K562 (cell line): Measurements from ENCODE around the gene SUMO3. TPM values are rescaled to one million over a fixed set of nuclear protein-coding genes. Genes with fewer than 3 reads are reported as not detected.

Source experiments
- ATAC-seq: fragments of 200-7000 bp; cut with Tn5 transposase; 3 replicates; pipeline ENCODE4 v1.9.1; 2020; ENCODE audit warnings: moderate library complexity
- BruUV-seq: library from RNA; stranded (reverse); fragments of 400-500 nt; replicated peaks from 2 replicates; lab custom pipeline; 2021; lab: Mats Ljungman, UMichigan
- CTCF ChIA-PET: fragments of 300-600 bp; formaldehyde crosslinking; extraction: SDS; loops from one replicate; lab custom pipeline; 2021; ENCODE audit warnings: low intra/inter-chr PET ratio; lab: Yijun Ruan, JAX
- POLR2A ChIA-PET: fragments of 300-600, 350-650 bp; sonication (Branson Sonifier 250); formaldehyde crosslinking; extraction: SDS; loops from one replicate; lab custom pipeline; 2021; ENCODE audit warnings: antibody characterized with exemption, inconsistent platforms; lab: Yijun Ruan, JAX
- DNase-seq, 4 experiments: peaks; one replicate each; pipeline versions ENCODE4 v3.0.0 to v3.0.0-alpha.2; 2011 to 2018; ENCODE audit warnings: low spot score in 3 of 4, mixed read lengths in 3 of 4; ENCODE audit errors: extremely low read depth in 1 of 4
- FAIRE-seq: peaks from 2 replicates; lab custom pipeline; 2011; peaks lifted over from hg19 to GRCh38; lab: Jason Lieb, UNC
- H2AFZ ChIP-seq: 2 replicates; pipeline ENCODE4 v1.6.0; 2011; ENCODE audit warnings: low read depth, low read length, control low read depth, inconsistent platforms
- H3K27ac ChIP-seq: fragments of 200-600 bp; 3 replicates; pipeline ENCODE4 v1.8.0; 2011; ENCODE audit warnings: low read depth, mild to moderate bottlenecking, control low read depth, inconsistent platforms, low read length, moderate library complexity, mixed read lengths; ENCODE audit errors: extremely low read depth
- H3K27me3 ChIP-seq, 2 experiments: fragments of 300-600 bp in 1 of 2; 2 replicates in 1 of 2; 3 replicates in 1 of 2; pipeline versions ENCODE4 v1.6.0 to v1.8.0; 2011; ENCODE audit warnings: inconsistent platforms in 2 of 2, low read length in 2 of 2, mild to moderate bottlenecking in 1 of 2, mixed read lengths in 1 of 2, moderate library complexity in 1 of 2; ENCODE audit not compliant: control insufficient read depth in 2 of 2, insufficient read depth in 2 of 2
- H3K36me3 ChIP-seq: fragments of 300-600 bp; 3 replicates; pipeline ENCODE4 v1.8.0; 2011; ENCODE audit warnings: mild to moderate bottlenecking, low read length, inconsistent platforms; ENCODE audit not compliant: control insufficient read depth, insufficient read depth
- H3K4me1 ChIP-seq, 2 experiments: fragments of 200-600 bp in 1 of 2; replicated peaks in 1 of 2; 2 replicates in 1 of 2; 3 replicates in 1 of 2; pipeline versions ENCODE4 v1.5.1 to v1.8.0; 2011; ENCODE audit warnings: inconsistent platforms in 2 of 2, low read length in 2 of 2, mild to moderate bottlenecking in 1 of 2, mixed read lengths in 1 of 2, moderate library complexity in 1 of 2; ENCODE audit not compliant: control insufficient read depth in 2 of 2, insufficient read depth in 2 of 2
- H3K4me2 ChIP-seq: 2 replicates; pipeline ENCODE4 v1.6.1; 2011; ENCODE audit warnings: low read length, control low read depth, inconsistent platforms, mixed read lengths; ENCODE audit not compliant: insufficient read depth
- H3K4me3 ChIP-seq: fragments of 200-600 bp; sonication (generic), shearing (Covaris generic); 2 replicates; pipeline ENCODE4 v1.5.1; 2016; ENCODE audit warnings: control low read depth, inconsistent platforms
- H3K79me2 ChIP-seq: fragments of 200-600 bp; 3 replicates; pipeline ENCODE4 v1.8.0; 2011; ENCODE audit warnings: low read length, inconsistent platforms; ENCODE audit not compliant: control insufficient read depth, insufficient read depth
- H3K9ac ChIP-seq, 2 experiments: 2 replicates each; pipeline versions ENCODE4 v1.6.0 to v1.6.1; 2011; ENCODE audit warnings: low read depth in 2 of 2, low read length in 2 of 2, control low read depth in 1 of 2, inconsistent platforms in 1 of 2, mild to moderate bottlenecking in 1 of 2, mixed read lengths in 1 of 2; ENCODE audit not compliant: insufficient read depth in 1 of 2
- H3K9me1 ChIP-seq: one replicate; pipeline ENCODE4 v1.6.0; 2011; ENCODE audit warnings: inconsistent platforms, mild to moderate bottlenecking, low read length, moderate library complexity; ENCODE audit not compliant: control insufficient read depth, insufficient read depth
- H3K9me3 ChIP-seq: replicated peaks from 2 replicates; pipeline ENCODE4 v1.5.1; 2011; ENCODE audit warnings: low read depth, low read length, inconsistent platforms; ENCODE audit not compliant: control insufficient read depth, insufficient read depth
- H4K20me1 ChIP-seq: replicated peaks from 2 replicates; pipeline ENCODE4 v1.6.1; 2011; ENCODE audit warnings: low read length, inconsistent platforms, mixed read lengths; ENCODE audit not compliant: control insufficient read depth, insufficient read depth
- CBFB ChIP-seq: sonication (generic); formaldehyde crosslinking; IDR thresholded peaks from 2 replicates; pipeline ENCODE4 v1.4.0; 2020; ENCODE audit warnings: mild to moderate bottlenecking, missing genetic modification reagents
- CTCF ChIP-seq, 3 experiments: IDR thresholded peaks in 2 of 3; conservative IDR thresholded peaks in 1 of 3; 2 replicates each; pipeline ENCODE4 v1.5.1; 2011 to 2012; ENCODE audit warnings: low read length in 3 of 3, mild to moderate bottlenecking in 3 of 3, control low read depth in 2 of 3, improper control_type of control experiment in 1 of 3, inconsistent platforms in 1 of 3, low read depth in 1 of 3, mixed read lengths in 1 of 3, moderate library complexity in 1 of 3; ENCODE audit not compliant: insufficient read depth in 2 of 3
- EGR1 ChIP-seq: fragments of 450-650 bp; conservative IDR thresholded peaks from 2 replicates; pipeline ENCODE4 v1.6.1; 2017; ENCODE audit warnings: mild to moderate bottlenecking
- ETV1 ChIP-seq: fragments of 450-650 bp; conservative IDR thresholded peaks from 2 replicates; pipeline ENCODE4 v1.6.1; 2016; ENCODE audit warnings: missing genetic modification characterization, control low read depth, low read depth, missing compliant biosample characterization
- IFI16 ChIP-seq: fragments of 250-450 bp; sonication (Bioruptor Pico); IDR thresholded peaks from 2 replicates; pipeline ENCODE4 v2.1.2; 2022; ENCODE audit warnings: mild to moderate bottlenecking, inconsistent platforms
- OTX1 ChIP-seq: fragments of 450-650 bp; formaldehyde crosslinking; IDR thresholded peaks from 2 replicates; pipeline ENCODE4 v1.4.0; 2022; ENCODE audit warnings: mild to moderate bottlenecking
- PHF8 ChIP-seq: fragments of 200-600 bp; sonication (generic); IDR thresholded peaks from 2 replicates; pipeline ENCODE4 v1.6.1; 2012; ENCODE audit warnings: mixed run types, mild to moderate bottlenecking, inconsistent platforms, low read length, moderate library complexity, borderline replicate concordance
- SMC3 ChIP-seq: conservative IDR thresholded peaks from 2 replicates; pipeline ENCODE4 v1.6.1; 2011; ENCODE audit warnings: low read depth, low read length, improper control_type of control experiment; ENCODE audit not compliant: insufficient read depth
- ZEB2 ChIP-seq: fragments of 450-650 bp; IDR thresholded peaks from 2 replicates; pipeline ENCODE4 v1.6.1; 2016
- ZFP36 ChIP-seq: fragments of 150-350 bp; IDR thresholded peaks from 2 replicates; pipeline ENCODE4 v1.6.1; 2018; ENCODE audit warnings: low read length, low read depth; ENCODE audit not compliant: partially characterized antibody
- ZNF24 ChIP-seq: fragments of 450-650 bp; IDR thresholded peaks from 2 replicates; pipeline ENCODE4 v1.6.1; 2016
- WGBS: fragments of 100-300 bp; shearing (Covaris generic); methylation state at CpG from one replicate; pipeline ENCODE4 v1.1.6; 2016; ENCODE audit warnings: low coverage, mixed read lengths; ENCODE audit not compliant: insufficient coverage; ENCODE audit errors: missing lambda C conversion rate; 5-methylcytosine and 5-hydroxymethylcytosine counted together
- in situ Hi-C: fragments of 300-500 bp; cut with MboI; formaldehyde crosslinking; loops from 4 replicates; pipeline ENCODE4 v1.15.0; 2018; ENCODE audit warnings: inconsistent platforms, mixed read lengths
- intact Hi-C: fragments of 100-400 bp; cut with micrococcal nuclease; formaldehyde crosslinking; loops from 2 replicates; pipeline ENCODE4 v1.14.2; 2022
- polyA plus RNA-seq, 8 experiments: library from polyadenylated mRNA; depleted of rRNA in 4 of 8; stranded (reverse) in 5 of 8; unstranded in 3 of 8; fragments of >200 nt; fragmentation: Nextera tagmentation in 2 of 8; fragmentation: Illumina TruSeq in 1 of 8; extraction: Ambion mirVana in 2 of 8; extraction: Trizol in 1 of 8; gene quantifications; 2 replicates each; pipeline versions ENCODE4 v1.2.1 to v1.2.3, GENCODE V29; 2011 to 2014; ENCODE audit warnings: inconsistent platforms in 1 of 8, missing spikeins in 1 of 8
- total RNA-seq, 7 experiments: library from RNA; depleted of rRNA in 6 of 7; stranded (reverse); fragments of >200 nt in 6 of 7; fragmentation: Illumina TruSeq in 2 of 7; extraction: Trizol in 2 of 7; gene quantifications; 2 replicates each; pipeline versions ENCODE4 v1.2.1 to v1.2.3, GENCODE V29; 2011 to 2021; ENCODE audit warnings: low replicate concordance in 1 of 7
- TF ChIP-seq, protein P1 (sequence below): fragments of 200-400 bp; formaldehyde crosslinking; IDR thresholded peaks from 2 replicates; pipeline ENCODE4 v1.6.1; 2017; ENCODE audit warnings: mild to moderate bottlenecking, low read depth, low read length, moderate library complexity

SUMO3 gene
- total and polyA plus RNA-seq, 9 of the 15 experiments (the other 6 are each of a cell fraction or from before 2014, with no cell fraction given): 13.9 to 143 (median 113) TPM

DNA sequence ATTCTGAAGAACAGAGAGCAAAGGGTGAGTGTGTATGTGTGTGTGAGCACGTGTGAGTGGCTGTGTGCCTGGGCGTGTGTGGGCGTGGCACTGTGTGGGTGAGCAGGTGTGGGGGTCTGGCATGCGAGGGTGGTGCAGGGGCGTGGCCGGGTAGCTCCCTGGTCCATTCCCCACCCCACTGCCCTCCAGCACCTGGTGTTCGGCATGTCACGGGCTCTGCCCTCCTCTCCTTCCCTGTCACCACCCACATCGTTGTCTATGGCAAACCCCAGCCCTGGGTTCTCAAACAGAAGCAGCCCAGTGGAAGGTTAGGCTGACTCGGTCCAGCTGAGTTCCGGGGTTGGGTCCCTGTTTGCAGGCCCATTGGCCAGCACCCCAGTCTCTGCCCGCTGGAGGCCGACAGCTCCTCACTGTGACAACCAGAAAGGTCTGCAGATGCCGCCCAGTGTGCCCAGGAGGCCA, 56.1 kb downstream of the SUMO3 start:
- Histone ChIP-seq H3K4me3 (no peak overlapping the region), H3K9ac (peak overlapping the region in 1 of 2 experiments; percentile 7; a peak in 1 of 4 replicates)
- intact Hi-C loops: no loop called here

DNA sequence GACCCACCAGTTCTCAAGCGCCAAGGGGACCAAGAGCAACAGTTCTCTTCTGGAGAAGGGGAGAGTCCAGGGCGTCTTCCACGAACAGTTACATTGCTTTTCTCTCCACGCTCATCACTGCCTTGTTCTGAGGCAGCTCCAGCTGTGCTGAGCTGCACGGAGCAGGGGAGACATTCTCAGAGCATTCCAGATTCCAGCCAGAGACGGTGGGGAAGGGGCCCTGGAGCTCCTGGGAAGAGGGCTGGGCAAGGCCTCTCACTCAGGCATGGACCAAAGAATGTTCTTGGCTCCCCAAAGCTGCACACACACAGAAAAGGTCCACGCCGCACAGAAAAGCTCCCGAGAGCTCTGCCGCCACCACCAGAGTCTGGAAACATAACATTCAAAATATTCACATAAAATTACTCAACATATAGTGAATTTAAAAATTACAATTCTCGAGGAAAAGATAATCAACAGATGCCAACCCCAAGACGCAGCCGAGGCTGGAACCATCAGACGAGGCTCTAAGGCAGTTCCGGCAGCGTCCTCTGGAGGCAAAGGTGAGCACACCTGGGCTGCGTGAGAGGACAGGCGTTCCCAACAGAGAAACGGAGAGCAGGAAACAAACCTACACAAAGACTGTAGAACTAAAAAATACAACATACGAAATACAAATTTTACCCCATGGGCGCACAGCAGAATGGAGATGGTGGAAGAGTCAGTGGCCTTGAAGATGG, 56.7 kb downstream of the SUMO3 start:
- H2AFZ ChIP-seq: no peak overlapping the region
- no peak overlapping the region for H3K4me2 ChIP-seq
- ChIA-PET POLR2A (interaction anchor here (0.6 to 0.9 kb wide), 2 partner anchors 22 to 41 kb away, joined by 3 read pairs; partner anchors contain the start of gene UBE2G2), CTCF (no interaction called here)
- no peaks in the 10 kb centered on the region for H3K9me1 ChIP-seq
- H3K4me1 ChIP-seq: peaks cover 16 to 55% of the 10 kb centered on the region in 2 experiments
- DNase-seq (peak in 3 of 4 experiments; percentile 45 to 76 (median 74)), FAIRE-seq (peak; percentile 72), ATAC-seq (peak; percentile 63)
- no peaks in the 10 kb centered on the region for H3K9me3 ChIP-seq
- in situ Hi-C loops: no loop called here
- no peak overlapping the region for H3K27ac ChIP-seq
- H3K79me2 ChIP-seq: no peaks in the 10 kb centered on the region
- H3K9ac ChIP-seq: no peak overlapping the region
- H4K20me1 ChIP-seq: peaks cover 22% of the 10 kb centered on the region
- 28% methylated on average over 21 of the region's 21 CpGs for WGBS
- intact Hi-C loops: no loop called here
- no peak overlapping the region for H3K4me3 ChIP-seq
- BruUV-seq: no TSS peak
- peaks cover 4 to 11% of the 10 kb centered on the region in 2 experiments; a peak in 1 of 5 replicates for H3K27me3 ChIP-seq
- no peaks in the 10 kb centered on the region for H3K36me3 ChIP-seq
- no peak for TF ChIP-seq ZFP36
- peak; percentile 51 to 66 (median 62) for TF ChIP-seq CTCF (IDR thresholded peaks at IDR 0.05 in 2 of 3, conservative IDR thresholded peaks at IDR 0.05 in 1 of 3; ENCODE audit: insufficient read depth in 2 of 3, low read depth in 1 of 3, low read length in 3 of 3)
- no peak for TF ChIP-seq ETV1
- TF ChIP-seq ZNF24: no peak
- no peak for TF ChIP-seq OTX1 (CRISPR knock-in tag)
- peak; percentile 41; the same call in 1 of the 2 replicates for TF ChIP-seq ZEB2
- no peak for TF ChIP-seq IFI16 (CRISPR knock-in tag)
- TF ChIP-seq SMC3: 0 out of 2 replicates have a peak, but pooled peaks have one; percentile 18
- TF ChIP-seq, protein P1, sequence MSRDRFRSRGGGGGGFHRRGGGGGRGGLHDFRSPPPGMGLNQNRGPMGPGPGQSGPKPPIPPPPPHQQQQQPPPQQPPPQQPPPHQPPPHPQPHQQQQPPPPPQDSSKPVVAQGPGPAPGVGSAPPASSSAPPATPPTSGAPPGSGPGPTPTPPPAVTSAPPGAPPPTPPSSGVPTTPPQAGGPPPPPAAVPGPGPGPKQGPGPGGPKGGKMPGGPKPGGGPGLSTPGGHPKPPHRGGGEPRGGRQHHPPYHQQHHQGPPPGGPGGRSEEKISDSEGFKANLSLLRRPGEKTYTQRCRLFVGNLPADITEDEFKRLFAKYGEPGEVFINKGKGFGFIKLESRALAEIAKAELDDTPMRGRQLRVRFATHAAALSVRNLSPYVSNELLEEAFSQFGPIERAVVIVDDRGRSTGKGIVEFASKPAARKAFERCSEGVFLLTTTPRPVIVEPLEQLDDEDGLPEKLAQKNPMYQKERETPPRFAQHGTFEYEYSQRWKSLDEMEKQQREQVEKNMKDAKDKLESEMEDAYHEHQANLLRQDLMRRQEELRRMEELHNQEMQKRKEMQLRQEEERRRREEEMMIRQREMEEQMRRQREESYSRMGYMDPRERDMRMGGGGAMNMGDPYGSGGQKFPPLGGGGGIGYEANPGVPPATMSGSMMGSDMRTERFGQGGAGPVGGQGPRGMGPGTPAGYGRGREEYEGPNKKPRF: no peak

More for the DNA sequence above, 56.1 kb downstream of the SUMO3 start:
- no TSS peak for BruUV-seq
- Histone ChIP-seq H3K9me3 (no peaks in the 10 kb centered on the region), H3K9me1 (no peaks in the 10 kb centered on the region), H3K36me3 (no peaks in the 10 kb centered on the region), H3K4me2 (no peak overlapping the region), H3K79me2 (no peaks in the 10 kb centered on the region), H4K20me1 (peaks cover 22% of the 10 kb centered on the region), H3K4me1 (peaks cover 17 to 61% of the 10 kb centered on the region in 2 experiments), H3K27me3 (peaks cover 0 to 5% of the 10 kb centered on the region in 2 experiments; a peak in 1 of 5 replicates), H2AFZ (no peak overlapping the region), H3K27ac (no peak overlapping the region)
- in situ Hi-C loops: no loop called here
- no peak for DNase-seq
- no peak for ATAC-seq
- POLR2A ChIA-PET: interaction anchor here (0.6 to 0.9 kb wide), 2 partner anchors 22 to 40 kb away, joined by 3 read pairs; partner anchors contain the start of gene UBE2G2
- peak; percentile 42 for FAIRE-seq
- CTCF ChIA-PET: no interaction called here
- TF ChIP-seq PHF8 (no peak), EGR1 (peak; percentile 75), CBFB (CRISPR knock-in tag) (0 out of 2 replicates have a peak, but pooled peaks have one; percentile 24)
- 39% methylated on average over 12 of the region's 14 CpGs for WGBS
